ES-I3 (cell line): ENCODE data around the gene MYO7B.

Experiments
- H3K36me3 ChIP-seq: 2 replicates; pipeline ENCODE4 v1.6.1; 2013; ENCODE audit warnings: mild to moderate bottlenecking, low read length, control low read depth, moderate library complexity; ENCODE audit not compliant: insufficient read depth
- H3K4me1 ChIP-seq: 2 replicates; pipeline ENCODE4 v1.6.1; 2013; ENCODE audit warnings: mild to moderate bottlenecking, control low read depth, low read length; ENCODE audit not compliant: insufficient read depth
- H3K9ac ChIP-seq: 2 replicates; pipeline ENCODE4 v1.6.1; 2013; ENCODE audit warnings: low read depth, mild to moderate bottlenecking, low read length, moderate library complexity
- H3K9me3 ChIP-seq: 2 replicates; pipeline ENCODE4 v1.6.1; 2013; ENCODE audit warnings: mild to moderate bottlenecking, low read length, moderate library complexity; ENCODE audit not compliant: control insufficient read depth, insufficient read depth

Gene MYO7B

DNA sequence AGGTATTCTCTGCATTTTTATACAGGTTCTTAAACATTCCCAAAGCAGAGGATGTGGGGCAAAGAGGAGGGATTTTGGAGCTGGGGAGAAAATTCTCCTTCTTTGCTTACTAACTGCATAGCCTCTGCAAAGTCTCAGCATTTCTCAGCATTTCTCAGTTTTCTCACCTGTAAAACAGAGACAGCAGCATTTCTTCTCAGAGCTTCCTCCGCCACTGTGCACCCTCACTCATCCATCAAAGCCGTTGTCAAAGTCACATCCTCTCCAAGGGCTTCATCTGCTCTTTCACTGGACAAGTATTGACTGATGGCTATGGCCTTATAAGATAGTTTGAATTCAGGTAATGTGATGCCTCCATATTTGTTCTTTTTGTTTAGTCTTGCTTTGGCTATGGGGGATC lies 17.4 kb downstream of the MYO7B start:
- H3K36me3 ChIP-seq = no peaks in the 10 kb centered on the region
- no peaks in the 10 kb centered on the region for H3K9me3 ChIP-seq
- H3K9ac ChIP-seq = no peak overlapping the region
- no peaks in the 10 kb centered on the region for H3K4me1 ChIP-seq

DNA sequence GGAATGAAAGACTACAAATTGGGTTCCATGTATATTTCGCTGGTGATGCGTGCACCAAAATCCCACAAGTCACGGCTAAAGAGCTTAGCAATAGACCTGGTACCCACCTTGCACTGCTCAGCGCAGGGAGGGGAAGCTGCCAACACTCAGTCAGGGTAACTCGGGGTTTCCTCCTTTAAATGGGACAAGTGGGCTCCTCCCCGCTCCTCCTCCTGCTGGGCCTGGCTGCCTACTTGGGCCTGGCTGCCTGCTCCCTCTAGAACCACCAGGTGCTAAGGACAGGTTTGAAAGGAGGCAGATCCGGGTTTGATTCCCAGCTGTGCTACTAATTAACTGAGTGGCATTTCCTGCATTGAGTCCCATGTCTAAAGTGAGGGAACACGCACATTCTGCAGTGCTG lies 23.4 kb downstream of the MYO7B start:
- no peaks in the 10 kb centered on the region for H3K9me3 ChIP-seq
- H3K36me3 ChIP-seq = no peaks in the 10 kb centered on the region
- H3K4me1 ChIP-seq = no peaks in the 10 kb centered on the region; the same call in 1 of the 2 replicates

DNA sequence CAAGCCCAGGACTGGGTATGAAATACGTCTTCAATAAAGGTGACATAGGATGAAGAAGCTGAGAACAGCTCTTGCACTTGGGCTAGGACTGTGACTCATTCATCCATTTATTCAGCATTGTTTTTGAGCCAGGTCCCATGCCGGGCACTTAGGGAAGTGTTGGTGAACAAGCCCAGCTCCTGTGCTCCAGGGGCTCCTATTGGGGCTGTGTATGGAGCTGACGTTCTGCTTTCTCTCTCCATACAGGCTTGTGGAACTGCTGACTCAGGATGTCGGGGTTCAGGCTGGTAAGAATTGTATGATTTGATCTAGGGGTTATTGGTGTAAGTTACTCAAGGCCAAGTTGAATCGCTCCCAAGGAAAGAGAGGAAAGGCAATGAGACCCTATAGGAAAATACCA lies 24.0 kb downstream of the MYO7B start:
- Histone ChIP-seq H3K4me1 (no peaks in the 10 kb centered on the region; the same call in 1 of the 2 replicates), H3K9me3 (no peaks in the 10 kb centered on the region), H3K36me3 (no peaks in the 10 kb centered on the region), H3K9ac (no peak overlapping the region)

More for the DNA sequence above, 23.4 kb downstream of the MYO7B start:
- H3K9ac ChIP-seq = no peak overlapping the region

DNA sequence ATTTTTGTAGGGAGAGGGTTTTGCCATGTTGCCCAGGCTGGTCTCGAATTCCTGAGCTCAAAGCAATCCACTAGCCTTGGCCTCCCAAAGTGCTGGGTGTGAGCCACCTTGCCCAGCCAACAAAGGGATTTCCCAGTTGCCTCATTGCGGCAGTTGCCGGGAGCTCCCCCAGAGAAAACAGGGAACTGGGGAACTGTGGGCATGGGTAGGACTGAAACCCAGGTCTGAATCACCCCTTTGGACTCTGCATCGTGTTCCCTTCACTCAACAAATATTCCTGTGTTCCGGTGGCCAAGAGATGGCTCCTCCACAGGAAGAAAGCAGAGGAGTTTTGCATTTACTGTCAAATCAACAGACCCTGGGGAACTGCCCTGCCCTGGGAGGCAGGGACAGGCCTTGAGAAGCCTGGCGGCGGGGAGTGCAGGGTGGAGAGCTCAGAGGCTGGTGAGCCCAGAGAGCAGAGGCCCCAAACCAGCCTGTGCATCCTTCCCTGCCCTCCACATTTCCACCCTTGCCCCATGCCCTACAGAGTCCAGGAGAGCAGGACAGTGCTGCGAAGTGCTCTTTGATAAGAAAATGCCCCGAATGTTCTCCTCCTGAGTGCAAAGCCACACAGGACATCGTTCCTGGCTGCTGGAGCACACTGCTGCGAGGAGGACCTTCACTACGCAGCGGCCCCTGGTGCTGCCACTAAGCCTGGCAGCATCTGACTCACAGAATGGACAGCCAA lies 24.9 kb downstream of the MYO7B start:
- Histone ChIP-seq H3K36me3 (no peaks in the 10 kb centered on the region), H3K4me1 (no peaks in the 10 kb centered on the region; the same call in 1 of the 2 replicates), H3K9ac (no peak overlapping the region), H3K9me3 (no peaks in the 10 kb centered on the region)

DNA sequence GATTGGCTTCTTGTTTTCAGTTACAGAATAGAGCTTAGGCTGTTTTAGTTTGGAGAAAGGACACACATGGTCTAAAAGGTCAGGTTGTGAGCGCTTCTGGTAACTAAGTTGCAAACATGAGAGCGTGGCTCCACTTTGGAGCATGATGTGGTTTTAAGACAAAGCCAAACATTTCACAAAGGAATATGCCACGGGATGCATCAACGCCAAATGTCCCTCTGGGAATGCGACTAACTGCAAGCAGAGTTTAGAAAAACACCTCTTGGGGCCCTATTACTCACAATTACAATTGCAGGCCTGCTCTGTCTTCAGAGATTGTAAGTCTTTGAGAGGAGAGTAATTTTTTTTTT lies 25.4 kb downstream of the MYO7B start:
- H3K9ac ChIP-seq = no peak overlapping the region
- no peaks in the 10 kb centered on the region for H3K9me3 ChIP-seq
- H3K4me1 ChIP-seq = no peaks in the 10 kb centered on the region; the same call in 1 of the 2 replicates
- no peaks in the 10 kb centered on the region for H3K36me3 ChIP-seq

DNA sequence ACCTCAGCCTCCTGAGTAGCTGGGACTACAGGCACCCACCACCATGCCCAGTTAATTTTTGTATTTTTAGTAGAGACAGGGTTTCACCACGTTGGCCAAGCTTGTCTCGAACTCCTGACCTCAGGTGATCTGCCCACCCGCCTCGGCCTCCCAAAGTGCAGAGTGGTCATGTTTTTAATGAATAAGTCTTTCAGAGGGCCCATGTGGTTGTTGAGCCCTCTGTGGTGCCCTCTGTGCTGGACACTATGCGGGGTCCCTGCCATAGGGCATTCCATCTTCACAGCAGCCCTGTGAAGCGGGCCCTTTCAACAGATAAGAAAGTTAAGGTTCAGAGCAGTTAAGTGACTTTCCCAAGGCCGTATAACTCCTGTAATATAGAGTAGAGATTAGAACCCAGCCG lies 25.9 kb downstream of the MYO7B start:
- no peaks in the 10 kb centered on the region for H3K36me3 ChIP-seq
- H3K4me1 ChIP-seq = no peaks in the 10 kb centered on the region; the same call in 1 of the 2 replicates
- H3K9me3 ChIP-seq = no peaks in the 10 kb centered on the region
- H3K9ac ChIP-seq = no peak overlapping the region

DNA sequence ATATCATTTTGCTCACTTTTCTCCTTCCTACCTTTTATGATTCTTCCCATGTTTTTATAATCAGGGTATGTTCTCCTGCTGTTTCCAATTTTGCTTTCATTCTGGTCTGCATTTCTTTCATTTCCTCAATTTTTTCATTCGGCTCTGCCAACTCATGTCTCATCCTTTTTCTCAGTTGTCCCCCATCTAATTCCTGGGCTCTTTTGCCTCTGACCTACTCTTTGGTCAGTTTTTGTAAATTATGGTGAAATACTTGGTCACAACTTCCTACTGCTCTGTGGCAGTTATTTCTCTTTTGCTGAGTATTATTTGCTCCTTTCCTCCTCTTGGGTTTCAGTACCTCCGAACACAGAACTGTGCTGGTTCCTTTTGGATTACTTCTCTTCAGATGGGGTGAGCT lies 27.5 kb downstream of the MYO7B start:
- Histone ChIP-seq H3K36me3 (no peaks in the 10 kb centered on the region), H3K9me3 (no peaks in the 10 kb centered on the region), H3K9ac (no peak overlapping the region), H3K4me1 (no peaks in the 10 kb centered on the region; the same call in 1 of the 2 replicates)

DNA sequence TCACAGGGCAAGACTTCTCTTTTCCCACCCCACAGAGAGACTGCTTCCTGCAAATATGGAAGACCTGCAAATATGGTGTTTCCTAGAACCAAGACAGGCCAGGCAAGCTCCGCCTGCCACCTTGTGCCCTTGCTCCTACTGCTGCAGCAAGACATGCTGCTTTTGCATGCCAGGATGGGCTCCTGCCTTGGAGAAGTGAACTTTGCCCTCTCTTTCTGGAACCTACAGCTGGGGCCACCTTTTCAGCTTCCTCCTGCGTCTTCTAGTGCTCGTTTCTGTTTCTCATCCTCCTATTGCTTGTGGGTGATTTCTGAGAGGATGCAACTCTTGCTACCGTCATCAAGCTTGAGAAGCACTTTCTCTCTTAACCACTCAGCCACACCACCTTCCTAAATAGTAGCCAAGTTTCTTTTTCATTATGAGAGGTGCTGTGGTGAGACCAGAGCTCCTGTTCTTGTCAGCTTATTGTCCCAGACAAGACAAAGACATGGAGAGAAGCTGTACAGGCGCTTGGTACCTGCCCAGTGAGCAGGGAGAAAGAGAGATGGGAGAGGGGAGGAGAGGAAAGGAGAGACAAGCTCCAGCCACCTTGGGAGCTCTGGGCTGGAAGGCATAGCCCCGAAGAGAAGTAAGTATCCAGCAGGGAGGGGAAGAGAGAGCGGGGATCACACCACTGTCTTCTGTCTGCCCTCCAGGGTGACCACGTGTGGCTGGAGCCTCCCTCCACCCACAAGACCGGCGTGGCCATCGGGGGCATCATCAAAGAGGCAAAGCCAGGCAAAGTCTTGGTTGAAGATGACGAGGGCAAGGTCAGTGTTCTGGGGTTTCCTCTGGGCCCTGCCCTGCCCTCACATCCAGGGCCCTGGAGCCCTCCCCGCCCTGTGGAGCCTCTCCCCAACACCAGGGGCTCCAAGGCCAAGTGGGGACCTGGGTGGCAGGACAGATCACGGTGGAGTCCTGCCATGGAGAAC lies 28.3 kb downstream of the MYO7B start:
- Histone ChIP-seq H3K36me3 (no peaks in the 10 kb centered on the region), H3K4me1 (no peaks in the 10 kb centered on the region; the same call in 1 of the 2 replicates), H3K9ac (no peak overlapping the region), H3K9me3 (no peaks in the 10 kb centered on the region)

DNA sequence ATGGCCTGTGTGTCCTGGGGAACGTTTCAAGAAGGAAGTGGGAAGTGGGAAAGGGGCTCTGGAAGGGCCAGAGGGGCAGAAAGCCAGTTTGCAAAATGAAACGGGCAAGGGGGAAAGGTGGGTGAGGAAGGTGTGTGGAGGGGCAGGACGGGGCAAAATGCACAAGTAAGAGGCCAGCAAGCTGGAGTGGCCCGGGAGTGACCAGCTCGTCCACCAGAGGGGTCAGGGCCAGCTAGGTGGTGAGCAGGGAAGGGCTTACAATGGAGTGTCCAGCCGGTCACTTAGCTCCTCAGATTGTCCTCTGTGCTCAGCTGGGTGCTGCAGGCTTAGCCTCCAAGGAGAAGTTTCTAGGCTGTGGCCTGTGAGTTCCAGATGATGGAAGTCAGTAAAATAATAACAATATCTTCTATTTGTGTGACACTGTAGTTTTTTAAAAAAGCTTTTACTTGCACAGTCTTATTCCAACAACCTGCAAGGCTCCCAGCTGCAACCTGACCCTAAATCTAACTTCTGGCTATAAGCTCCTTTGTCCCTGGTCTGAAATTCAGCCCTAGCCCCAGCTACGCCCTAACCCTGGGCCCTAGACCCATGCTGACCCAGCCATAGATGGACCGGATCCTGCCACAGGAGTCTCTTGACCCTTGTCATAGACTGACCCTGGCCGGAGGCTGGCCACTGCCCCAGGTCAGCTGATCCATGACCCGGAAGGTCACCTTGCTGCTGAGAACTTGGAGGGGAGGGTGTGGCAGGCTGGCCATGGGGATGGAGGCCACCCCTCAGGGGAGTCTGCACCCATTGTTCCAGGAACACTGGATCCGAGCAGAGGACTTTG lies 29.2 kb downstream of the MYO7B start:
- Histone ChIP-seq H3K9me3 (no peaks in the 10 kb centered on the region), H3K4me1 (no peaks in the 10 kb centered on the region; the same call in 1 of the 2 replicates), H3K36me3 (no peaks in the 10 kb centered on the region), H3K9ac (no peak overlapping the region)

DNA sequence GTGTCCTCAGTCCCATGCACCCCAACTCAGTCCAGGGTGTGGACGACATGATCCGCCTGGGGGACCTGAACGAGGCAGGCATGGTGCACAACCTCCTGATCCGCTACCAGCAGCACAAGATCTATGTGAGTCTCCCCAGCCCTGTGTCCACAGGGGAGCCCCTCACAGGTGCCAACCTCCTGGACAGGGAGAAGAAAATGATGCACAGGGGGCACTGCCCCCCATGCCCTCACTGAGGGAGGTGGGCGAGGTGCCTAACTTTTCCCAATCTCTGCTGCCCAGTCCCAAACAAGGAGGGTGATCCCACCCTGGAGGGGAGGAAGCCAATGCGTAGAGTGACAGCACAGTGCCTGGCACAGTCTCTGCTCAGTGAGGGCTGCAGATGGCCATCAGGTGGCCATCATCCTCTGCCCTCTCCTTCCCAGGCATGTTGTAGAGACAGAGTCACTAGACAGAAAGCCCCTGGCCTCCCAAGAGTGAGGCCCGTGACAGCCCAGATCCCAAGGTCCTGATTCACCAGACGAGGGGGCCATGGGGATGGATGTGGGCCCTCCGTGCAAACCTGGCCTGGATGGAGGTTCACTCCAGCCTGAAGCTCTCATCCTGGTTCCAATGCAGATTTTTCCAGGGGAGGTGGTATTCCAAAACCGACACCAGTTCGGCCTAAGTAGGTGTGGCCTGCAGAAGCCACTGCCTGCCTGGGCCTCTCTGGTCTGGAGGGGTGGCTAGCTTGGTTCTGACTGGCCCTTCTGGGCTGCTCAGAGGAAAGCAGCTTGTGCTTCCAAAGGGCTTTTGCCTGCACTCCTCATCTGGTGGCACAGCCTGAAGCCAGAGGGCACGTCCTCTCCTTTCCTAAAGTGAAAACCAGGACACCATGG lies 30.0 kb downstream of the MYO7B start:
- Histone ChIP-seq H3K36me3 (no peaks in the 10 kb centered on the region), H3K9me3 (no peaks in the 10 kb centered on the region), H3K9ac (no peak overlapping the region), H3K4me1 (peaks cover under 1% of the 10 kb centered on the region; the same call in 1 of the 2 replicates)

DNA sequence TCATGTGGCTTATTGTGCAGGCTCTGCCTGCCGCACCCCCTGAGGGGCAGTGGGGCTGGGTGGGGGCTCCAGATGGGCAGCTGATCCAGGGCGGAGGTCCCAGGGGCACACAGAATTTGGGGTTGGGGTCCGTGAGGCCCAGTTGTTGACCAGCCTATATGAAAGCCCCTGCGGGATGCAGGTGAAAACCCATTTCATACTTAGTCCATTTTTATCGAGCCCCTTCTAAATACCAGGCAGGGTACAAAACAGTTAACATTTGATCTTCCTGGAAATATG lies 30.6 kb downstream of the MYO7B start:
- Histone ChIP-seq H3K36me3 (no peaks in the 10 kb centered on the region), H3K9ac (no peak overlapping the region), H3K4me1 (peaks cover 7% of the 10 kb centered on the region), H3K9me3 (no peaks in the 10 kb centered on the region)

DNA sequence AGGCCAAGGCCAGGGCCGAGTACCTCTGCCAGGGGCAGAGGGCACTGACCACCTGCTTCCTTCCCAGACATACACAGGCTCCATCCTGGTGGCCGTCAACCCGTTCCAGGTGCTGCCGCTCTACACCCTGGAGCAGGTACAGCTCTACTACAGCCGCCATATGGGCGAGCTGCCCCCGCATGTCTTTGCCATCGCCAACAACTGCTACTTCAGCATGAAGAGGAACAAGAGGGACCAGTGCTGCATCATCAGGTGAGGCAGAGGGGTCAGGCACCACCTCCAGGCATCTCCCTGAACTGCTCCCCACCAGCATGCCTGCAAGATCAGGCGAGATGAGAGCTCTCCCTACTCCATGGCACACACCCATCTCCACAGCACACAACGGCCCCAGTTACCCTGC lies 31.1 kb downstream of the MYO7B start:
- H3K4me1 ChIP-seq = peaks cover 8% of the 10 kb centered on the region
- no peaks in the 10 kb centered on the region for H3K36me3 ChIP-seq
- no peaks in the 10 kb centered on the region for H3K9me3 ChIP-seq
- no peak overlapping the region for H3K9ac ChIP-seq

DNA sequence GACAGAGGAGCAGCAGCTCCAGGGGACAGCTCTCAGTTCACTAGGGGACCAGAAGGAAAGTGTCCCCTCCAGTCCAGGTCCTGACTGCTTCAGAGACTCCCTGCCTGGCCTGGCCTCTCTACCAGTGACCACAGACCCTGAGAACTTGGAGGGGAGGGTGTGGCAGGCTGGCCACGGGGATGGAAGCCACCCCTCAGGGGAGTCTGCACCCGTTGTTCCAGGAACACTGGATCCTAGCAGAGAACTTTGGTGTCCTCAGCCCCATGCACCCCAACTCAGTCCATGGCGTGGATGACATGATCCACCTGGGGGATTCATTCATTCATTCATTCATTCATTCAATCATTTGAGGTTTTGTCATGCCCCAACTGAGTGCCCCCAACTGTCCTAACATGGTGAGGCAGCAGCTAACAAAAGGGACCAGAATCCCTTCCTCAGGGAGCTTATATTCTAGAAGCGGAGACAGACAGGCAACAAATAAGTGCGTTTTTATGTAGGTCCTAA lies 31.9 kb downstream of the MYO7B start:
- H3K36me3 ChIP-seq = no peaks in the 10 kb centered on the region
- H3K4me1 ChIP-seq = peaks cover 8% of the 10 kb centered on the region
- no peaks in the 10 kb centered on the region for H3K9me3 ChIP-seq
- H3K9ac ChIP-seq = no peak overlapping the region
